PC-9 (cell line): ENCODE data around the gene TLN1.

Source experiments
- EZH2 ChIP-seq: fragments of 200-600 bp; sonication (generic); IDR thresholded peaks from 2 replicates; pipeline ENCODE4 v1.8.0; 2017; ENCODE audit warnings: antibody characterized with exemption, low read depth
- TF ChIP-seq, protein P1 (sequence below): fragments of 200-600 bp; sonication (generic); conservative IDR thresholded peaks from 2 replicates; pipeline ENCODE4 v1.6.1; 2017; ENCODE audit warnings: mixed run types, antibody characterized with exemption, mild to moderate bottlenecking, moderate library complexity

DNA sequence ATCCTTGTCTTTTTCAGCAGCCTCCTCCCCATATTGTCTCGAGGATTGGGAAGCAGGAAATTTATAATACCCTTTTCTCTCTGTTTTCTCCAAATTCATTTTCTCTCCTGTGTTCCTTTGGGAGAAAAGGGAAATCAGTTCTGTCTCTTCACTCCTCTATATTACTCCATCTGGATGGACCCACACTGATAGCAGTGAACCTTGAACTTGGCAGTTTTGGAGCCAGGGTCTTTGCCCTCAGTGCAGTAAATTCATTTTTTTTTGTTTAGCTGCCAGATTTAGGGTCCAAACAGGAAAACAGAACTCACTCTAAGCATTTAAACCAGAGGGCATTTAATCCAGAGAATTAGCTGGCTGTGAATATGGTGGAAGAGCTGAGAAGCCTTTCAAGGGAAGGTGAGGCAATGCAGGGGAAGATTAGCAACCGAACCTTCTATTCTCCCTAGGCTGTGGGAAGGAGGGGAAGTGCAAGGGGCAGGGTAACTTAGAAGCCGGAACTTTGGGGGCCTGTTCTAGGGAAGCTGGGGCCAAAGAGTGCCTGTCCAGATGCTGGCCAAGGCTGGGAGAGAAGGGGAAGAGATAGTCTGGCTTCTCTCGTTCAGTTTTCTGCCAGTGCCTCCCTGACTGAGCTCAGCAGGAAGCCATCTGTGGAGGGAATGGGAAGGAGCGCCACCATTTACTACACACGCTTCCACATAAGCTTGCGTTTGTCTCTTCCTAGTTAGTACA is 43.1 kb upstream of the TLN1 start:
- TF ChIP-seq, protein P1, sequence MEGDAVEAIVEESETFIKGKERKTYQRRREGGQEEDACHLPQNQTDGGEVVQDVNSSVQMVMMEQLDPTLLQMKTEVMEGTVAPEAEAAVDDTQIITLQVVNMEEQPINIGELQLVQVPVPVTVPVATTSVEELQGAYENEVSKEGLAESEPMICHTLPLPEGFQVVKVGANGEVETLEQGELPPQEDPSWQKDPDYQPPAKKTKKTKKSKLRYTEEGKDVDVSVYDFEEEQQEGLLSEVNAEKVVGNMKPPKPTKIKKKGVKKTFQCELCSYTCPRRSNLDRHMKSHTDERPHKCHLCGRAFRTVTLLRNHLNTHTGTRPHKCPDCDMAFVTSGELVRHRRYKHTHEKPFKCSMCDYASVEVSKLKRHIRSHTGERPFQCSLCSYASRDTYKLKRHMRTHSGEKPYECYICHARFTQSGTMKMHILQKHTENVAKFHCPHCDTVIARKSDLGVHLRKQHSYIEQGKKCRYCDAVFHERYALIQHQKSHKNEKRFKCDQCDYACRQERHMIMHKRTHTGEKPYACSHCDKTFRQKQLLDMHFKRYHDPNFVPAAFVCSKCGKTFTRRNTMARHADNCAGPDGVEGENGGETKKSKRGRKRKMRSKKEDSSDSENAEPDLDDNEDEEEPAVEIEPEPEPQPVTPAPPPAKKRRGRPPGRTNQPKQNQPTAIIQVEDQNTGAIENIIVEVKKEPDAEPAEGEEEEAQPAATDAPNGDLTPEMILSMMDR, result no peak
- no peak for TF ChIP-seq EZH2
